H9 (cell line): Measurements from ENCODE around the gene PEPD. TPM values are rescaled to one million over a fixed set of nuclear protein-coding genes. Genes with fewer than 3 reads are reported as not detected.

Experiments used
- DNase-seq: peaks from one replicate; pipeline ENCODE4 v3.0.0-alpha.2; 2017
- H2AFZ ChIP-seq: one replicate; pipeline ENCODE4 v1.6.1; 2013; ENCODE audit warnings: mild to moderate bottlenecking, low read length, control low read depth, moderate library complexity
- H2AK5ac ChIP-seq: 2 replicates; pipeline ENCODE4 v1.6.1; 2013; ENCODE audit warnings: low read length, control low read depth, mixed read lengths; ENCODE audit not compliant: insufficient read length
- H2BK120ac ChIP-seq: one replicate; pipeline ENCODE4 v1.6.1; 2013; ENCODE audit warnings: low read depth, mild to moderate bottlenecking, low read length, control low read depth, inconsistent platforms; ENCODE audit not compliant: poor library complexity, severe bottlenecking
- H2BK12ac ChIP-seq: 2 replicates; pipeline ENCODE4 v1.6.1; 2013; ENCODE audit warnings: low read length, control low read depth, mixed read lengths, low read depth; ENCODE audit not compliant: insufficient read length
- H2BK15ac ChIP-seq: 2 replicates; pipeline ENCODE4 v1.6.1; 2013; ENCODE audit warnings: low read depth, low read length, control low read depth
- H2BK20ac ChIP-seq: one replicate; pipeline ENCODE4 v1.6.1; 2013; ENCODE audit warnings: low read depth, mild to moderate bottlenecking, low read length, control low read depth, inconsistent platforms; ENCODE audit not compliant: poor library complexity, severe bottlenecking
- H2BK5ac ChIP-seq: 2 replicates; pipeline ENCODE4 v1.6.1; 2013; ENCODE audit warnings: low read length, control low read depth, mixed read lengths; ENCODE audit not compliant: insufficient read length
- H3K14ac ChIP-seq: 2 replicates; pipeline ENCODE4 v1.6.1; 2013; ENCODE audit warnings: low read length, control low read depth; ENCODE audit not compliant: insufficient read depth
- H3K18ac ChIP-seq: 2 replicates; pipeline ENCODE4 v1.6.1; 2013; ENCODE audit warnings: low read depth, mild to moderate bottlenecking, mixed read lengths, low read length, control low read depth; ENCODE audit not compliant: insufficient read length
- H3K23ac ChIP-seq: 2 replicates; pipeline ENCODE4 v1.6.1; 2013; ENCODE audit warnings: low read length, control low read depth, mixed read lengths, low read depth; ENCODE audit not compliant: insufficient read length
- H3K23me2 ChIP-seq: 2 replicates; pipeline ENCODE4 v1.6.1; 2013; ENCODE audit warnings: low read depth, mild to moderate bottlenecking, mixed read lengths, low read length, control low read depth; ENCODE audit not compliant: insufficient read length, poor library complexity, severe bottlenecking
- H3K27ac ChIP-seq: 2 replicates; pipeline ENCODE4 v1.5.1; 2013; ENCODE audit warnings: low read length, control low read depth, mixed read lengths, low read depth; ENCODE audit not compliant: insufficient read length
- H3K27me3 ChIP-seq: 2 replicates; pipeline ENCODE4 v1.6.1; 2013; ENCODE audit warnings: low read length, control low read depth, inconsistent platforms; ENCODE audit not compliant: insufficient read depth
- H3K4ac ChIP-seq: 2 replicates; pipeline ENCODE4 v1.6.1; 2013; ENCODE audit warnings: low read depth, mild to moderate bottlenecking, control low read depth, inconsistent platforms, low read length, moderate library complexity
- H3K4me1 ChIP-seq: 2 replicates; pipeline ENCODE4 v1.6.1; 2013; ENCODE audit warnings: low read length, control low read depth, inconsistent platforms; ENCODE audit not compliant: insufficient read depth
- H3K4me2 ChIP-seq: 2 replicates; pipeline ENCODE4 v1.6.1; 2013; ENCODE audit warnings: low read length, control low read depth, mixed read lengths; ENCODE audit not compliant: insufficient read length, insufficient read depth
- H3K56ac ChIP-seq: 2 replicates; pipeline ENCODE4 v1.6.1; 2013; ENCODE audit warnings: low read depth, mild to moderate bottlenecking, mixed read lengths, low read length, control low read depth; ENCODE audit not compliant: insufficient read length
- H3K79me1 ChIP-seq: 2 replicates; pipeline ENCODE4 v1.6.1; 2013; ENCODE audit warnings: low read depth, mild to moderate bottlenecking, moderate library complexity, low read length, control low read depth, inconsistent platforms; ENCODE audit not compliant: insufficient read depth, poor library complexity, severe bottlenecking
- H3K79me2 ChIP-seq: 2 replicates; pipeline ENCODE4 v1.6.1; 2013; ENCODE audit warnings: low read length, control low read depth, inconsistent platforms; ENCODE audit not compliant: insufficient read depth
- H3K9ac ChIP-seq: 2 replicates; pipeline ENCODE4 v1.6.1; 2013; ENCODE audit warnings: low read length, control low read depth, mixed read lengths; ENCODE audit not compliant: insufficient read length; ENCODE audit errors: extremely low read depth
- H3K9me3 ChIP-seq: one replicate; pipeline ENCODE4 v1.6.1; 2013; ENCODE audit warnings: low read depth, low read length, inconsistent platforms; ENCODE audit not compliant: control insufficient read depth
- H3T11ph ChIP-seq: one replicate; pipeline ENCODE4 v1.6.1; 2013; ENCODE audit warnings: mild to moderate bottlenecking, low read length, control low read depth, inconsistent platforms
- H4K20me1 ChIP-seq: one replicate; pipeline ENCODE4 v1.6.1; 2013; ENCODE audit not compliant: control insufficient read depth, insufficient read length, insufficient read depth
- H4K5ac ChIP-seq: 2 replicates; pipeline ENCODE4 v1.6.1; 2013; ENCODE audit warnings: low read depth, mild to moderate bottlenecking, mixed read lengths, low read length, control low read depth; ENCODE audit not compliant: insufficient read length
- H4K8ac ChIP-seq: replicated peaks from 2 replicates; pipeline ENCODE4 v1.6.1; 2013; ENCODE audit warnings: low read length, control low read depth, mixed read lengths, low read depth; ENCODE audit not compliant: insufficient read length
- H4K91ac ChIP-seq: 2 replicates; pipeline ENCODE4 v1.6.1; 2013; ENCODE audit warnings: low read depth, mild to moderate bottlenecking, moderate library complexity, mixed read lengths, low read length, control low read depth; ENCODE audit not compliant: insufficient read length
- H3K27ac Mint-ChIP-seq, 3 experiments: 2 replicates in 2 of 3; 3 replicates in 1 of 3; pipeline ENCODE4 v1.8.0; 2020 to 2021; ENCODE audit warnings: mixed read lengths in 3 of 3, mild to moderate bottlenecking in 1 of 3, moderate library complexity in 1 of 3
- H3K27me3 Mint-ChIP-seq: 2 replicates; pipeline ENCODE4 v1.8.0; 2021; ENCODE audit warnings: low read depth, mild to moderate bottlenecking, moderate library complexity, mixed read lengths
- H3K36me3 Mint-ChIP-seq, 3 experiments: 2 replicates in 2 of 3; 3 replicates in 1 of 3; pipeline ENCODE4 v1.8.0; 2020 to 2021; ENCODE audit warnings: low read depth in 3 of 3, mixed read lengths in 3 of 3; ENCODE audit not compliant: insufficient read depth in 1 of 3
- H3K4me1 Mint-ChIP-seq, 2 experiments: 2 replicates each; pipeline ENCODE4 v1.8.0; 2020; ENCODE audit warnings: mixed read lengths in 2 of 2
- H3K4me3 Mint-ChIP-seq, 2 experiments: 2 replicates in 1 of 2; 3 replicates in 1 of 2; pipeline ENCODE4 v1.8.0; 2020 to 2021; ENCODE audit warnings: mild to moderate bottlenecking in 2 of 2, mixed read lengths in 2 of 2, moderate library complexity in 1 of 2
- H3K9me3 Mint-ChIP-seq, 2 experiments: 2 replicates in 1 of 2; 3 replicates in 1 of 2; pipeline ENCODE4 v1.8.0; 2020; ENCODE audit warnings: mild to moderate bottlenecking in 2 of 2, mixed read lengths in 2 of 2, moderate library complexity in 1 of 2
- WGBS: extraction: QIAGEN DNeasy Blood & Tissue Kit; methylation state at CpG from one replicate; pipeline ENCODE4 v1.1.7; 2013; ENCODE audit warnings: missing lambda C conversion rate, low lambda C conversion rate, mixed read lengths; ENCODE audit not compliant: insufficient read length; ENCODE audit errors: extremely low coverage; 5-methylcytosine and 5-hydroxymethylcytosine counted together
- total RNA-seq: library from RNA; stranded (reverse); gene quantifications from 2 replicates; pipeline ENCODE4 v1.2.1, GENCODE V29; 2021
- TF ChIP-seq, protein P1 (sequence below): fragments of 200-600 bp; sonication (generic); conservative IDR thresholded peaks from 3 replicates; pipeline ENCODE4 v1.8.0; 2021; ENCODE audit warnings: antibody characterized with exemption, mild to moderate bottlenecking

The PEPD gene
- total RNA-seq, 1 experiment from 2014 or later = 52.8 TPM

DNA sequence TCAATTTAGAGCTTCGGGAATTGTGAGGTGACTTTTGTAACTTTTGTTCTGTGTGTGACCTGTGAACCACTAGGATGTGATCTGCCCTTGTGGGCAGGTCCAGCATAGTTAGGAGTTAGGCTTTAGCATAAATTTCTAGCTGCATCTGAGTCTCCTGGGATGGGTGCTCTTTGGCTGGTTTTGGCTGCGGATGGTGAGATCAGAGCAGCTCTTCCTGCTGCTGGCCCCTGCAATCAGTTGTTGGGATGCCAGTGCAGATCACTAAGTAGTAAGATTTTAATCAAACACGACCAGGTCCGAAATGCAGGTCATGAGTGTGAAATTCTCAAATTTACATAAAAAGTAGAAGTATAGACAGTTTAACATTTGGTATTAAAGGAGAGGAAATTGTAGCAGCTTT, 139.6 kb downstream of the PEPD start:
- Histone ChIP-seq H2BK12ac (no peak overlapping the region), H4K5ac (no peak overlapping the region), H3K14ac (no peak overlapping the region), H3T11ph (no peak overlapping the region), H4K91ac (no peak overlapping the region), H3K79me2 (peaks cover 13% of the 10 kb centered on the region; the same call in 1 of the 2 replicates), H4K20me1 (peaks cover 2% of the 10 kb centered on the region), H2AK5ac (no peak overlapping the region), H3K56ac (no peak overlapping the region), H3K27ac (no peak overlapping the region), H2BK20ac (no peak overlapping the region), H2BK5ac (no peak overlapping the region), H3K23ac (no peak overlapping the region), H3K4ac (no peak overlapping the region), H2BK120ac (no peak overlapping the region), H2AFZ (no peak overlapping the region), H2BK15ac (no peak overlapping the region), H3K4me2 (no peak overlapping the region), H3K9ac (no peak overlapping the region), H4K8ac (no peak overlapping the region), H3K27me3 (no peaks in the 10 kb centered on the region), H3K23me2 (no peaks in the 10 kb centered on the region), H3K9me3 (no peaks in the 10 kb centered on the region), H3K18ac (no peak overlapping the region), H3K4me1 (peaks cover 2% of the 10 kb centered on the region; the same call in 1 of the 2 replicates), H3K79me1 (peaks cover 6% of the 10 kb centered on the region)
- H3K4me3 Mint-ChIP-seq = no peak overlapping the region
- no CpG with 5 or more reads among the region's 4 CpGs for WGBS
- DNase-seq = no peak
- H3K27me3 Mint-ChIP-seq = no peaks in the 10 kb centered on the region
- H3K36me3 Mint-ChIP-seq = peaks cover 7 to 19% (median 9%) of the 10 kb centered on the region in 3 experiments; a peak in 6 of 7 replicates
- peaks cover 37% of the 10 kb centered on the region in 2 experiments for H3K4me1 Mint-ChIP-seq
- H3K9me3 Mint-ChIP-seq = no peaks in the 10 kb centered on the region
- peak overlapping the region in 2 of 3 experiments; percentile 15 to 17; a peak in 3 of 7 replicates for H3K27ac Mint-ChIP-seq
- TF ChIP-seq, protein P1, sequence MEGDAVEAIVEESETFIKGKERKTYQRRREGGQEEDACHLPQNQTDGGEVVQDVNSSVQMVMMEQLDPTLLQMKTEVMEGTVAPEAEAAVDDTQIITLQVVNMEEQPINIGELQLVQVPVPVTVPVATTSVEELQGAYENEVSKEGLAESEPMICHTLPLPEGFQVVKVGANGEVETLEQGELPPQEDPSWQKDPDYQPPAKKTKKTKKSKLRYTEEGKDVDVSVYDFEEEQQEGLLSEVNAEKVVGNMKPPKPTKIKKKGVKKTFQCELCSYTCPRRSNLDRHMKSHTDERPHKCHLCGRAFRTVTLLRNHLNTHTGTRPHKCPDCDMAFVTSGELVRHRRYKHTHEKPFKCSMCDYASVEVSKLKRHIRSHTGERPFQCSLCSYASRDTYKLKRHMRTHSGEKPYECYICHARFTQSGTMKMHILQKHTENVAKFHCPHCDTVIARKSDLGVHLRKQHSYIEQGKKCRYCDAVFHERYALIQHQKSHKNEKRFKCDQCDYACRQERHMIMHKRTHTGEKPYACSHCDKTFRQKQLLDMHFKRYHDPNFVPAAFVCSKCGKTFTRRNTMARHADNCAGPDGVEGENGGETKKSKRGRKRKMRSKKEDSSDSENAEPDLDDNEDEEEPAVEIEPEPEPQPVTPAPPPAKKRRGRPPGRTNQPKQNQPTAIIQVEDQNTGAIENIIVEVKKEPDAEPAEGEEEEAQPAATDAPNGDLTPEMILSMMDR = no peak
